Upper lobe of left lung (tissue), 4 donors: ENCODE results near the gene PRKCA.

Experiments
- EP300 ChIP-seq, 4 donors: sonication (generic); formaldehyde crosslinking; IDR thresholded peaks; one replicate each; pipeline ENCODE4 v1.5.1; 2017; ENCODE audit warnings: antibody characterized with exemption in 4 of 4, control low read depth in 2 of 4
- POLR2A ChIP-seq, 4 donors: fragments of 450-650 bp; IDR thresholded peaks; one replicate each; pipeline ENCODE4 v1.5.1; 2016 to 2017; ENCODE audit warnings: antibody characterized with exemption in 4 of 4, mild to moderate bottlenecking in 2 of 4
- POLR2AphosphoS5 ChIP-seq, 2 donors: sonication (generic); formaldehyde crosslinking; IDR thresholded peaks; one replicate each; pipeline ENCODE4 v1.5.1; 2017; ENCODE audit warnings: antibody characterized with exemption in 2 of 2
- TF ChIP-seq, protein P1 (sequence below), 6 experiments: fragments of 450-650 bp in 4 of 6; fragments of 200-600 bp in 2 of 6; sonication (generic) in 2 of 6; IDR thresholded peaks; one replicate each; pipeline ENCODE4 v1.5.1; 2016 to 2019; ENCODE audit warnings: antibody characterized with exemption in 6 of 6

DNA sequence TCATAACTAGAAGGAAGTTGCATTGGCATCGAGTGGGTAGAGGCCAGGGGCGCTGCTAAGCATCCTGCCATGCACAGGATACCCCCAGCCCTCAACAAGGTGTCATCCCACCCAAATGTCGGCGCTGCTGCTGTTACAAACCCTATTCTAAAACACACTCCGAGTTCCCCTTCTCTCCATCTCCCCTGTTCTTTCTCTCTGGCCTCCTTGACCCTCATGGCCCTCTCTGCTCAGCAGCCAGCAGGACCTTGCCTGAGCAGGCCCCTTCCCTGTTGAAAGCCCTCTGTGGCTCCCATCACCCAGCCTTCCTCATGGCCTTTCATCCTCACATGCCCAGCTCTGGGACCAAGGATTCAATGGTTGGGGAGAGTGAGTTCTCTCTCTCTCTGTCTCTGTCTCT, 510.2 kb downstream of the PRKCA start:
- TF ChIP-seq, protein P1, sequence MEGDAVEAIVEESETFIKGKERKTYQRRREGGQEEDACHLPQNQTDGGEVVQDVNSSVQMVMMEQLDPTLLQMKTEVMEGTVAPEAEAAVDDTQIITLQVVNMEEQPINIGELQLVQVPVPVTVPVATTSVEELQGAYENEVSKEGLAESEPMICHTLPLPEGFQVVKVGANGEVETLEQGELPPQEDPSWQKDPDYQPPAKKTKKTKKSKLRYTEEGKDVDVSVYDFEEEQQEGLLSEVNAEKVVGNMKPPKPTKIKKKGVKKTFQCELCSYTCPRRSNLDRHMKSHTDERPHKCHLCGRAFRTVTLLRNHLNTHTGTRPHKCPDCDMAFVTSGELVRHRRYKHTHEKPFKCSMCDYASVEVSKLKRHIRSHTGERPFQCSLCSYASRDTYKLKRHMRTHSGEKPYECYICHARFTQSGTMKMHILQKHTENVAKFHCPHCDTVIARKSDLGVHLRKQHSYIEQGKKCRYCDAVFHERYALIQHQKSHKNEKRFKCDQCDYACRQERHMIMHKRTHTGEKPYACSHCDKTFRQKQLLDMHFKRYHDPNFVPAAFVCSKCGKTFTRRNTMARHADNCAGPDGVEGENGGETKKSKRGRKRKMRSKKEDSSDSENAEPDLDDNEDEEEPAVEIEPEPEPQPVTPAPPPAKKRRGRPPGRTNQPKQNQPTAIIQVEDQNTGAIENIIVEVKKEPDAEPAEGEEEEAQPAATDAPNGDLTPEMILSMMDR (IDR thresholded peaks at IDR 0.05), result no peak
- TF ChIP-seq POLR2AphosphoS5 (IDR thresholded peaks at IDR 0.05) (no peak), POLR2A (IDR thresholded peaks at IDR 0.05) (no peak), EP300 (IDR thresholded peaks at IDR 0.05) (no peak)
